ENCODE data around the gene ZDHHC22. TPM values are rescaled to one million over a fixed set of nuclear protein-coding genes. Genes with fewer than 3 reads are reported as not detected.

The ZDHHC22 gene
- total and polyA plus RNA-seq, 2 experiments from 2014 or later = 17.6 to 32.1 TPM

DNA sequence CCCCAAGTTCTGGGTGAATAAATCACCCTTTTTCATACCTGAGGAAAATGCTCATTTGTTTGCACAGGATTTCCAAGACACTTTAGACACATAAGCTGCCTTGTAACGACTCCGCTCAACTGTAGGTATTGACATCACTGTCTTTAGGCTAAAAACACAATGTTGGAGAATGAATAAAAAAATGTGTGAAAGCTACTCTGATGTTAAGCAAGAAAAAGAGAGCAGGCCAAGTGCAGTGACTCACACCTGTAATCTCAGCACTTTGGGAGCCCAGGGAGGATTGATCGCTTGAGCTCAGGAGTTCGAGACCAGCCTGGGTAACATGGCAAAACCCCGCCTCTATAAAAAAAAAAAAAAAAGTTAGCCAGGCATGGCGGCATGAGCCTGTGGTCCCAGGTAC lies 54.6 kb downstream of the ZDHHC22 start:
- ATAC-seq (no peak), DNase-seq (ENCODE audit: low spot score) (no peak)
- Histone ChIP-seq H3K79me2 (replicated peaks; ENCODE audit: insufficient read depth) (no peaks in the 10 kb centered on the region), H3K27me3 (ENCODE audit: insufficient read depth) (no peaks in the 10 kb centered on the region), H3K27ac (ENCODE audit: low read depth) (no peak overlapping the region; the same call in none of the 2 replicates), H3K4me1 (ENCODE audit: insufficient read depth) (peaks cover 19% of the 10 kb centered on the region), H3K4me2 (no peak overlapping the region), H2AFZ (no peak overlapping the region), H3K36me3 (ENCODE audit: insufficient read depth) (no peaks in the 10 kb centered on the region), H3K9me2 (ENCODE audit: insufficient read depth) (no peaks in the 10 kb centered on the region), H4K20me1 (replicated peaks; ENCODE audit: insufficient read depth) (no peaks in the 10 kb centered on the region), H3K4me3 (no peak overlapping the region), H3F3A (replicated peaks; ENCODE audit: low read depth) (no peaks in the 10 kb centered on the region; the same call in 1 of the 2 replicates)
- peak overlapping the region; percentile 92 for H3K27ac Mint-ChIP-seq
- TF ChIP-seq, protein P1, sequence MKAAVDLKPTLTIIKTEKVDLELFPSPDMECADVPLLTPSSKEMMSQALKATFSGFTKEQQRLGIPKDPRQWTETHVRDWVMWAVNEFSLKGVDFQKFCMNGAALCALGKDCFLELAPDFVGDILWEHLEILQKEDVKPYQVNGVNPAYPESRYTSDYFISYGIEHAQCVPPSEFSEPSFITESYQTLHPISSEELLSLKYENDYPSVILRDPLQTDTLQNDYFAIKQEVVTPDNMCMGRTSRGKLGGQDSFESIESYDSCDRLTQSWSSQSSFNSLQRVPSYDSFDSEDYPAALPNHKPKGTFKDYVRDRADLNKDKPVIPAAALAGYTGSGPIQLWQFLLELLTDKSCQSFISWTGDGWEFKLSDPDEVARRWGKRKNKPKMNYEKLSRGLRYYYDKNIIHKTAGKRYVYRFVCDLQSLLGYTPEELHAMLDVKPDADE (IDR thresholded peaks at IDR 0.05) = no peak
- TF ChIP-seq, protein P2, sequence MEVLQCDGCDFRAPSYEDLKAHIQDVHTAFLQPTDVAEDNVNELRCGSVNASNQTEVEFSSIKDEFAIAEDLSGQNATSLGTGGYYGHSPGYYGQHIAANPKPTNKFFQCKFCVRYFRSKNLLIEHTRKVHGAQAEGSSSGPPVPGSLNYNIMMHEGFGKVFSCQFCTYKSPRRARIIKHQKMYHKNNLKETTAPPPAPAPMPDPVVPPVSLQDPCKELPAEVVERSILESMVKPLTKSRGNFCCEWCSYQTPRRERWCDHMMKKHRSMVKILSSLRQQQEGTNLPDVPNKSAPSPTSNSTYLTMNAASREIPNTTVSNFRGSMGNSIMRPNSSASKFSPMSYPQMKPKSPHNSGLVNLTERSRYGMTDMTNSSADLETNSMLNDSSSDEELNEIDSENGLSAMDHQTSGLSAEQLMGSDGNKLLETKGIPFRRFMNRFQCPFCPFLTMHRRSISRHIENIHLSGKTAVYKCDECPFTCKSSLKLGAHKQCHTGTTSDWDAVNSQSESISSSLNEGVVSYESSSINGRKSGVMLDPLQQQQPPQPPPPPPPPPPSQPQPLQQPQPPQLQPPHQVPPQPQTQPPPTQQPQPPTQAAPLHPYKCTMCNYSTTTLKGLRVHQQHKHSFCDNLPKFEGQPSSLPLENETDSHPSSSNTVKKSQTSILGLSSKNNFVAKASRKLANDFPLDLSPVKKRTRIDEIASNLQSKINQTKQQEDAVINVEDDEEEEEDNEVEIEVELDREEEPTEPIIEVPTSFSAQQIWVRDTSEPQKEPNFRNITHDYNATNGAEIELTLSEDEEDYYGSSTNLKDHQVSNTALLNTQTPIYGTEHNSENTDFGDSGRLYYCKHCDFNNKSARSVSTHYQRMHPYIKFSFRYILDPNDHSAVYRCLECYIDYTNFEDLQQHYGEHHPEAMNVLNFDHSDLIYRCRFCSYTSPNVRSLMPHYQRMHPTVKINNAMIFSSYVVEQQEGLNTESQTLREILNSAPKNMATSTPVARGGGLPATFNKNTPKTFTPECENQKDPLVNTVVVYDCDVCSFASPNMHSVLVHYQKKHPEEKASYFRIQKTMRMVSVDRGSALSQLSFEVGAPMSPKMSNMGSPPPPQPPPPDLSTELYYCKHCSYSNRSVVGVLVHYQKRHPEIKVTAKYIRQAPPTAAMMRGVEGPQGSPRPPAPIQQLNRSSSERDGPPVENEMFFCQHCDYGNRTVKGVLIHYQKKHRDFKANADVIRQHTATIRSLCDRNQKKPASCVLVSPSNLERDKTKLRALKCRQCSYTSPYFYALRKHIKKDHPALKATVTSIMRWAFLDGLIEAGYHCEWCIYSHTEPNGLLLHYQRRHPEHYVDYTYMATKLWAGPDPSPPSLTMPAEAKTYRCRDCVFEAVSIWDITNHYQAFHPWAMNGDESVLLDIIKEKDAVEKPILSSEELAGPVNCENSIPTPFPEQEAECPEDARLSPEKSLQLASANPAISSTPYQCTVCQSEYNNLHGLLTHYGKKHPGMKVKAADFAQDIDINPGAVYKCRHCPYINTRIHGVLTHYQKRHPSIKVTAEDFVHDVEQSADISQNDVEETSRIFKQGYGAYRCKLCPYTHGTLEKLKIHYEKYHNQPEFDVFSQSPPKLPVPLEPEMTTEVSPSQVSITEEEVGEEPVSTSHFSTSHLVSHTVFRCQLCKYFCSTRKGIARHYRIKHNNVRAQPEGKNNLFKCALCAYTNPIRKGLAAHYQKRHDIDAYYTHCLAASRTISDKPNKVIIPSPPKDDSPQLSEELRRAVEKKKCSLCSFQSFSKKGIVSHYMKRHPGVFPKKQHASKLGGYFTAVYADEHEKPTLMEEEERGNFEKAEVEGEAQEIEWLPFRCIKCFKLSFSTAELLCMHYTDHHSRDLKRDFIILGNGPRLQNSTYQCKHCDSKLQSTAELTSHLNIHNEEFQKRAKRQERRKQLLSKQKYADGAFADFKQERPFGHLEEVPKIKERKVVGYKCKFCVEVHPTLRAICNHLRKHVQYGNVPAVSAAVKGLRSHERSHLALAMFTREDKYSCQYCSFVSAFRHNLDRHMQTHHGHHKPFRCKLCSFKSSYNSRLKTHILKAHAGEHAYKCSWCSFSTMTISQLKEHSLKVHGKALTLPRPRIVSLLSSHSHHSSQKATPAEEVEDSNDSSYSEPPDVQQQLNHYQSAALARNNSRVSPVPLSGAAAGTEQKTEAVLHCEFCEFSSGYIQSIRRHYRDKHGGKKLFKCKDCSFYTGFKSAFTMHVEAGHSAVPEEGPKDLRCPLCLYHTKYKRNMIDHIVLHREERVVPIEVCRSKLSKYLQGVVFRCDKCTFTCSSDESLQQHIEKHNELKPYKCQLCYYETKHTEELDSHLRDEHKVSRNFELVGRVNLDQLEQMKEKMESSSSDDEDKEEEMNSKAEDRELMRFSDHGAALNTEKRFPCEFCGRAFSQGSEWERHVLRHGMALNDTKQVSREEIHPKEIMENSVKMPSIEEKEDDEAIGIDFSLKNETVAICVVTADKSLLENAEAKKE (CRISPR knock-in tag; IDR thresholded peaks at IDR 0.05) = no peak
- TF ChIP-seq JUNB (IDR thresholded peaks at IDR 0.05; ENCODE audit: unreplicated experiment) (no peak), CREB1 (CRISPR knock-in tag; IDR thresholded peaks at IDR 0.05; ENCODE audit: low read depth) (no peak), POLR2AphosphoS5 (IDR thresholded peaks at IDR 0.05; ENCODE audit: low read depth) (no peak), STAT1 (IDR thresholded peaks at IDR 0.05; ENCODE audit: unreplicated experiment) (no peak), CTCF (conservative IDR thresholded peaks at IDR 0.05; ENCODE audit: low read depth in 2 of 2) (no peak), ZNF331 (CRISPR knock-in tag; IDR thresholded peaks at IDR 0.05; ENCODE audit: low read depth) (no peak), NANOG (IDR thresholded peaks at IDR 0.05; ENCODE audit: borderline replicate concordance) (no peak), EZH2phosphoT487 (IDR thresholded peaks at IDR 0.05; ENCODE audit: unreplicated experiment) (no peak), EZH2 (IDR thresholded peaks at IDR 0.05; ENCODE audit: low read depth, unreplicated experiment) (no peak), ZNF114 (CRISPR knock-in tag; IDR thresholded peaks at IDR 0.05) (no peak)
- TF ChIP-seq, protein P3, sequence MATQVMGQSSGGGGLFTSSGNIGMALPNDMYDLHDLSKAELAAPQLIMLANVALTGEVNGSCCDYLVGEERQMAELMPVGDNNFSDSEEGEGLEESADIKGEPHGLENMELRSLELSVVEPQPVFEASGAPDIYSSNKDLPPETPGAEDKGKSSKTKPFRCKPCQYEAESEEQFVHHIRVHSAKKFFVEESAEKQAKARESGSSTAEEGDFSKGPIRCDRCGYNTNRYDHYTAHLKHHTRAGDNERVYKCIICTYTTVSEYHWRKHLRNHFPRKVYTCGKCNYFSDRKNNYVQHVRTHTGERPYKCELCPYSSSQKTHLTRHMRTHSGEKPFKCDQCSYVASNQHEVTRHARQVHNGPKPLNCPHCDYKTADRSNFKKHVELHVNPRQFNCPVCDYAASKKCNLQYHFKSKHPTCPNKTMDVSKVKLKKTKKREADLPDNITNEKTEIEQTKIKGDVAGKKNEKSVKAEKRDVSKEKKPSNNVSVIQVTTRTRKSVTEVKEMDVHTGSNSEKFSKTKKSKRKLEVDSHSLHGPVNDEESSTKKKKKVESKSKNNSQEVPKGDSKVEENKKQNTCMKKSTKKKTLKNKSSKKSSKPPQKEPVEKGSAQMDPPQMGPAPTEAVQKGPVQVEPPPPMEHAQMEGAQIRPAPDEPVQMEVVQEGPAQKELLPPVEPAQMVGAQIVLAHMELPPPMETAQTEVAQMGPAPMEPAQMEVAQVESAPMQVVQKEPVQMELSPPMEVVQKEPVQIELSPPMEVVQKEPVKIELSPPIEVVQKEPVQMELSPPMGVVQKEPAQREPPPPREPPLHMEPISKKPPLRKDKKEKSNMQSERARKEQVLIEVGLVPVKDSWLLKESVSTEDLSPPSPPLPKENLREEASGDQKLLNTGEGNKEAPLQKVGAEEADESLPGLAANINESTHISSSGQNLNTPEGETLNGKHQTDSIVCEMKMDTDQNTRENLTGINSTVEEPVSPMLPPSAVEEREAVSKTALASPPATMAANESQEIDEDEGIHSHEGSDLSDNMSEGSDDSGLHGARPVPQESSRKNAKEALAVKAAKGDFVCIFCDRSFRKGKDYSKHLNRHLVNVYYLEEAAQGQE (IDR thresholded peaks at IDR 0.05; ENCODE audit: unreplicated experiment) = no peak
- no peak overlapping the region; the same call in 2 of the 3 replicates for H3K4me3 Mint-ChIP-seq
- H3K27me3 Mint-ChIP-seq (ENCODE audit: insufficient read depth, low read depth, poor library complexity) = peaks cover 2% of the 10 kb centered on the region
- H3K36me3 Mint-ChIP-seq (ENCODE audit: low read depth) = peaks cover 11% of the 10 kb centered on the region; the same call in 2 of the 3 replicates
- H3K4me1 Mint-ChIP-seq = peaks cover 49% of the 10 kb centered on the region
- peaks cover 21% of the 10 kb centered on the region for H3K9me3 Mint-ChIP-seq
